HAP-1 (cell line): Measurements from ENCODE around the gene GDF7.

ENCODE experiments used
- DNase-seq, 2 experiments: peaks; one replicate each; pipeline ENCODE4 v3.0.0-alpha.2; 2016 to 2020; ENCODE audit warnings: low spot score in 2 of 2
- H3K27me3 ChIP-seq: fragments of 250-450 bp; sonication (Bioruptor Pico); 2 replicates; pipeline ENCODE4 v1.5.1; 2020; ENCODE audit warnings: low read depth, mild to moderate bottlenecking, moderate library complexity
- H3K36me3 ChIP-seq: fragments of 250-450 bp; sonication (Bioruptor Pico); replicated peaks from 2 replicates; pipeline ENCODE4 v1.5.1; 2020; ENCODE audit warnings: mild to moderate bottlenecking
- H3K4me1 ChIP-seq: fragments of 250-450 bp; sonication (Bioruptor Pico); 2 replicates; pipeline ENCODE4 v1.5.1; 2020; ENCODE audit warnings: mild to moderate bottlenecking
- H3K4me3 ChIP-seq: fragments of 250-450 bp; sonication (Bioruptor Pico); 2 replicates; pipeline ENCODE4 v1.5.1; 2020; ENCODE audit warnings: mild to moderate bottlenecking, moderate library complexity
- H3K9me3 ChIP-seq: fragments of 250-450 bp; sonication (Bioruptor Pico); 2 replicates; pipeline ENCODE4 v1.5.1; 2020; ENCODE audit warnings: mild to moderate bottlenecking, moderate library complexity
- in situ Hi-C: fragments of 300-500 bp; cut with MboI; formaldehyde crosslinking; loops from 3 replicates; pipeline ENCODE4 v1.14.3; 2020; ENCODE audit warnings: low sequenced_read_pairs, inconsistent platforms, mixed read lengths

Gene GDF7

GRCh38 chr2:20728114-20728758 is 61.3 kb downstream of the GDF7 start:
- H3K27me3 ChIP-seq = no peaks in the 10 kb centered on the region
- H3K4me1 ChIP-seq = no peaks in the 10 kb centered on the region
- no peaks in the 10 kb centered on the region; the same call in 1 of the 2 replicates for H3K36me3 ChIP-seq
- in situ Hi-C loops = no loop called here
- H3K9me3 ChIP-seq = no peaks in the 10 kb centered on the region
- no peak overlapping the region for H3K4me3 ChIP-seq
- no peak for DNase-seq
